A172 (cell line): Measurements from ENCODE around the gene UGT3A2. TPM values are rescaled to one million over a fixed set of nuclear protein-coding genes. Genes with fewer than 3 reads are reported as not detected.

ENCODE experiments used
- DNase-seq: peaks from one replicate; pipeline ENCODE4 v3.0.0-alpha.2; 2015; ENCODE audit warnings: low spot score
- total RNA-seq: library from RNA; depleted of rRNA; stranded (reverse); fragments of >200 nt; shearing (Covaris generic); gene quantifications from 2 replicates; pipeline ENCODE4 v1.2.3, GENCODE V29; 2014; rRNA removed

Gene UGT3A2
- total RNA-seq, 1 experiment from 2014 or later: not detected

DNA sequence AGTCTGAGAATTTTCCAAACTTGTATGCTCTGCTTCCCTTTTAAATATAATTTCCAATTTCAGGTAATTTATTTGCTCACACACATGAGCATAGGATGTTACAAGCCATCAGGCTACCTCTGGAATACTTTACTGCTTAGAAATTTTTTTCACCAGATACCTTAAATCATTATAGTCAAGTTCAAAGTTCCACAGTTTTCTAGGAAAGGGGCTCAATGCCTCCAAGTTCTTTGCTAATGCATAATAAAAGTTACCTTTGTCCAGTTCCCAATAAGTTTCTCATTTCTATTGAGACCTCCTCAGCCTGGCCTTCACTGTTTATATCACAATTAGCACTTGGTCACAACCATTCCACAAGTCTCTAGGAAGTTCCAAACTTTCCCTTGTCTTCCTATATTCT, 59.3 kb downstream of the UGT3A2 start:
- no peak for DNase-seq

DNA sequence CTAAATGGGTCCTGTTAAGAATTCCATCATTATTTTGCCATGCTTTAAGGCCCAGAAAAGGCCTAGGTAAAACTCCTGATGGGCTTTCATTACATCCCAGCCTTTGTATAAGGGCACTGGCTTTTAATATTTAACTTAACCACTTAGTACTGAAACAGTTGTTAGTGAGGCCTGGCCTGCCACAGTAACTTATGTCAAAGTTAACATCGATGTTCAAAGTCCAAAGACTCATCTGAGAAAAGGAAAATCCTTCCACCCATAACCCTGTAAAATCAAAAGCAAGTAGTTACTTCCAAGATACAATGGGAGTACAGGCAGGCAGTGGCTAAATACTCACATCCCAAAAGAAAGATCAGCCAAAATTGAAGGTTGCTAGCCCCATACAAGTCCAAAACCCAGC, 60.5 kb downstream of the UGT3A2 start:
- DNase-seq: no peak

DNA sequence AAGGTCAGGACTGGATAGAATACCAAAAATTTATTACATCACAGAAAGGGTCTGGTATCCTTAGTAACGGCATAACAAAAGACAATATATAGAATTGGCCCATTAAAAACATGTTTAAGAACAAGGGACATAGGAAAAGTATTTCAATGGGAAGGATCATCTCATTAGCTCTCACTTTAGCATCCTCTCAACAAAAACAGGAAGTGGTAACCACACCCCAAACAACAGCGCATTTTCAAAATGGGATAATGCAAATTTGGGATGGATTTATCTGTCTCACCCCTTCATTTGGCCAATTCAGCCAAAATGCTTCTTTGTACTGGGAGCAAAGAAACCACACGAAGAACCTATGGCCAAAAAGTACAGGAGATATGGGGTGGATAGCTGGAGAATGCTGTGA, 65.7 kb downstream of the UGT3A2 start:
- DNase-seq: no peak

DNA sequence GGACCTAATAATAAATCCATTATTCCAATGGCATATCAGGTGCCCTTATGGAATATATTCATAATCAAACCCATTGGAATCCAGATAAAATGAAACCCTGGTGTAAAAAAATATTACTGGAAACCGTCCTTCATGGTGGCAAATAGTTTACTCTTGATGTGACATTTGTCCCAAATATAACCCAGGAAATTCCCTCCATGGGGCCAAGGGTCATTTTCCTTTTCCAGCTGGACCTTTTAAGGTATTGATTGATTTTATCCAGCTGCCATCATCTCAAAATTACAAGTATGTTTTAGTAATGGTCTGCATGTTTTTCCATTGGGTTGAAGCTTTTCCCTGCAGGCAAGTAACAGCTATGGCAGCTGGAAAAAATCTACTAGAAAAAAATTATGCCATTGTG, 67.1 kb downstream of the UGT3A2 start:
- DNase-seq: no peak

DNA sequence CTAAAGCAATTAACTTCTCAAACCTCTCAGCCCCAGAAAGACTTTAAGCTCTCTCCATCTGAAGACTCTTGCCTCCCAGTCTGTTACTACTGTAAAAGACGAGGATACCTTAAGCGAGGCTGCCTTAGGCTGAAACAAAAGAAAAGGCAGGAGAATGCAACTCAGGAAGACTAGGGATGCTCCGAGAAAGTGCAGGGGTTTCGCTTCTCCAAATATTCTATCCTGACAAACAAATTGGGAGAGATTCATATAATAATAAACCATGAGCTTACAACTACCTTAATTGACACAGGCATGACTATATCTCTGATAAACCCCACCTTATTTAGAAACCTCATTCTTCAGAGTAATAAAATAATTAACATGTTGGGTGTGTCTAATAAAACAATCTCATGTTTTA, 70.6 kb downstream of the UGT3A2 start:
- no peak for DNase-seq

DNA sequence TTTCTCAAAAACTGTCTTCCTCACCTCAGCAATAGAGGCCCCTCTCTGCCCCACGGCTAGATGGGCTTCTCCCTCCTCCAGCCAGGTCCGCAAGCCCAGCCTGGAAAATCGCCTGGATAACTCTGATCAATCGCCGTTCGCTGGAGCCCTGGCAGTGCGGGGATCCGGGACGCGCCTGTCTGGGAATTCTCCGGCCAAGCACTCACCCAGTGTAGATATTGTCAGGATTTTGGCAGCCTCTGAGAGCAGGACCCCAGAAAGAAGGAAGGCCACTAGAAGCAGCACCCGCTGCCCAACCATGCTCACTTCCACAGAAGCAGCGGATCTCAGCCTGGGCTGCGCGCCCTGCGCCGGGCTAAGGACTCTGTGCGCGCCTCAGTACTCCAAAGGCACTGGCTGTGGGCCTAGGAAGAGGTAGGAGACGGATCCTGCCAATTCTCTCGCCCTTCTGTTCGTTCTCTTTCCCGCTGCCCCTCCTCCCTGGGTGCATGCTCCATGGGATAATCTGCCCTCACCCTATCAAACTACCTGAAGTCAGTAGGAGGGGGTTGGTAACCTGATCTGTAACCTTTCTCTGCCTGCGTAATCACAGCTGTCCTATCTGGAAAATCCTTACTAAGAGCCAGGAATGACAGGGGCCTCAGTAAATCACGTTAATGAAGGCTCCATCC, 75.6 kb downstream of the UGT3A2 start, which contains the start of gene UGT3A1:
TSS of gene UGT3A1 (minus strand) at position 450 of the 671 bp plus-strand sequence. CDS start at position 300, 150 bp downstream.
- no peak for DNase-seq

DNA sequence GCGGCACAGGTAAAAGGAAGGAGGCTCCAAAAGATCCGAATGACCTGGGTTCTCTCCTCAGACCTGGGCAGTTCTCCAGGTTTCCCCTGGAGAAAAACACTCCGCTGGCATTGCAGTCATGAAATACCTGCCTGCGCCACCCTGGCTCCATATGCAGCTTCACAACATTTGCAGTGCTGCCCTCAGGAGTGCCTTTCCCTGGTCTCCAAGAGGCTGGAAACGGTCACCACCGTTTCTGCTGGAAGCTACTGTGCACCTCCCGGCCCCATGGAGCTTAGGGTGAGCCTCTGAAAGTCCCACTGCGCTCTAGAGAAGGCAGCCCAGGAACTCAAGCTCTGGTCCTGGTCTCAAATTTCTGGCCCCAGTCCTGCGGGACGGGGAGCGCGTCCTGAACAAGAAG, 76.2 kb downstream of the UGT3A2 start:
- DNase-seq: no peak

DNA sequence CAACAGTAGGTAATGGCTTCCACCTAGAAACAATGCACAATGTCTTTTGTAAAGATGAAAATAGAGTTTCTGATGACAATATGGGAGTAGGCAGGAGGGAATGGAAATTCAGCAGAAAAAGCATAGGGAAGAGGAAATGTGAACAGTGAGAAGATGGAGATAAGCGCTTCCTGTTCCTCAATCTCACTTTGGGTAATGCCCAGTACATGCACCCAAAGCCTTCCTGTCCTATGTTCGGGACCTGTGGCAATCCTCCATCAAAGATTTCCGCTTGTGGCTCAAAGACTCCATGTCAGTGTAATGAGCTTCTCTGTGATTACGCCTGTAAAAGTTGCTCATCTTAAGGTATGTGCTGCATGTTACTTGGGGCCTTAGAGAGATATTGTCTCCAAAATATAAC, 78.2 kb downstream of the UGT3A2 start:
- no peak for DNase-seq

DNA sequence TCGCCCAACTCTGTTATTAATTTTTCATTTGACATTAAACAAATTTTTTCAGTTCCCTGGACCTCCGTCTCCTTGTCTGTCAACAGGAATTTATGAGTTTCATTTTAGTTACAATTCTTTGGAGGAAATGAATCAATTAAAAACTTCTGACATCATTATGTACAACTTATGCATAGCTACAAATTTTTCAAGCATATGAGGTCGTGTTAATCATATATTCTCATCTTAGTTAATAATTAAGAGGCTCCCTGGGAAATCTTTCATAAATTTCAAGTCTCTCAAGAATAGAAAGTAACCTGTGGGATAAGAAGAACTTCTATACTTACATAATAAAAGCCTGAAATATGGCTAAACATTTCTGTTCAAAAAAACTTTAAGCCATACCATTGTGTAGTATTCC, 78.9 kb downstream of the UGT3A2 start:
- DNase-seq: no peak

Other genes starting within 250 kb of the UGT3A2 start
- gene IL7R, start 210.0 kb downstream of the UGT3A2 start, total RNA-seq: 114 and 160 TPM in 2 replicates
- 3.4 and 5.1 TPM in 2 replicates for gene CAPSL, start 128.3 kb downstream of the UGT3A2 start, total RNA-seq
- not detected in 2 replicates for gene UGT3A1, start 75.5 kb downstream of the UGT3A2 start, total RNA-seq
- gene LMBRD2, start 85.0 kb upstream of the UGT3A2 start, total RNA-seq: 14.7 and 15.5 TPM in 2 replicates
- 52.8 and 68.9 TPM in 2 replicates for gene SKP2, start 85.2 kb upstream of the UGT3A2 start, total RNA-seq
- gene NADK2, start 175.0 kb upstream of the UGT3A2 start, total RNA-seq: 35.5 and 42.4 TPM in 2 replicates
- not detected in 2 replicates for gene RANBP3L, start 235.0 kb upstream of the UGT3A2 start, total RNA-seq